H9 (cell line): ENCODE data around the gene ZNF654. TPM values are rescaled to one million over a fixed set of nuclear protein-coding genes. Genes with fewer than 3 reads are reported as not detected.

Experiments used
- DNase-seq: peaks from one replicate; pipeline ENCODE4 v3.0.0-alpha.2; 2017
- H2AFZ ChIP-seq: one replicate; pipeline ENCODE4 v1.6.1; 2013; ENCODE audit warnings: mild to moderate bottlenecking, low read length, control low read depth, moderate library complexity
- H2AK5ac ChIP-seq: 2 replicates; pipeline ENCODE4 v1.6.1; 2013; ENCODE audit warnings: low read length, control low read depth, mixed read lengths; ENCODE audit not compliant: insufficient read length
- H2BK120ac ChIP-seq: one replicate; pipeline ENCODE4 v1.6.1; 2013; ENCODE audit warnings: low read depth, mild to moderate bottlenecking, low read length, control low read depth, inconsistent platforms; ENCODE audit not compliant: poor library complexity, severe bottlenecking
- H2BK12ac ChIP-seq: 2 replicates; pipeline ENCODE4 v1.6.1; 2013; ENCODE audit warnings: low read length, control low read depth, mixed read lengths, low read depth; ENCODE audit not compliant: insufficient read length
- H2BK15ac ChIP-seq: 2 replicates; pipeline ENCODE4 v1.6.1; 2013; ENCODE audit warnings: low read depth, low read length, control low read depth
- H2BK20ac ChIP-seq: one replicate; pipeline ENCODE4 v1.6.1; 2013; ENCODE audit warnings: low read depth, mild to moderate bottlenecking, low read length, control low read depth, inconsistent platforms; ENCODE audit not compliant: poor library complexity, severe bottlenecking
- H2BK5ac ChIP-seq: 2 replicates; pipeline ENCODE4 v1.6.1; 2013; ENCODE audit warnings: low read length, control low read depth, mixed read lengths; ENCODE audit not compliant: insufficient read length
- H3K14ac ChIP-seq: 2 replicates; pipeline ENCODE4 v1.6.1; 2013; ENCODE audit warnings: low read length, control low read depth; ENCODE audit not compliant: insufficient read depth
- H3K18ac ChIP-seq: 2 replicates; pipeline ENCODE4 v1.6.1; 2013; ENCODE audit warnings: low read depth, mild to moderate bottlenecking, mixed read lengths, low read length, control low read depth; ENCODE audit not compliant: insufficient read length
- H3K23ac ChIP-seq: 2 replicates; pipeline ENCODE4 v1.6.1; 2013; ENCODE audit warnings: low read length, control low read depth, mixed read lengths, low read depth; ENCODE audit not compliant: insufficient read length
- H3K23me2 ChIP-seq: 2 replicates; pipeline ENCODE4 v1.6.1; 2013; ENCODE audit warnings: low read depth, mild to moderate bottlenecking, mixed read lengths, low read length, control low read depth; ENCODE audit not compliant: insufficient read length, poor library complexity, severe bottlenecking
- H3K27ac ChIP-seq: 2 replicates; pipeline ENCODE4 v1.5.1; 2013; ENCODE audit warnings: low read length, control low read depth, mixed read lengths, low read depth; ENCODE audit not compliant: insufficient read length
- H3K27me3 ChIP-seq: 2 replicates; pipeline ENCODE4 v1.6.1; 2013; ENCODE audit warnings: low read length, control low read depth, inconsistent platforms; ENCODE audit not compliant: insufficient read depth
- H3K4ac ChIP-seq: 2 replicates; pipeline ENCODE4 v1.6.1; 2013; ENCODE audit warnings: low read depth, mild to moderate bottlenecking, control low read depth, inconsistent platforms, low read length, moderate library complexity
- H3K4me1 ChIP-seq: 2 replicates; pipeline ENCODE4 v1.6.1; 2013; ENCODE audit warnings: low read length, control low read depth, inconsistent platforms; ENCODE audit not compliant: insufficient read depth
- H3K4me2 ChIP-seq: 2 replicates; pipeline ENCODE4 v1.6.1; 2013; ENCODE audit warnings: low read length, control low read depth, mixed read lengths; ENCODE audit not compliant: insufficient read length, insufficient read depth
- H3K56ac ChIP-seq: 2 replicates; pipeline ENCODE4 v1.6.1; 2013; ENCODE audit warnings: low read depth, mild to moderate bottlenecking, mixed read lengths, low read length, control low read depth; ENCODE audit not compliant: insufficient read length
- H3K79me1 ChIP-seq: 2 replicates; pipeline ENCODE4 v1.6.1; 2013; ENCODE audit warnings: low read depth, mild to moderate bottlenecking, moderate library complexity, low read length, control low read depth, inconsistent platforms; ENCODE audit not compliant: insufficient read depth, poor library complexity, severe bottlenecking
- H3K79me2 ChIP-seq: 2 replicates; pipeline ENCODE4 v1.6.1; 2013; ENCODE audit warnings: low read length, control low read depth, inconsistent platforms; ENCODE audit not compliant: insufficient read depth
- H3K9ac ChIP-seq: 2 replicates; pipeline ENCODE4 v1.6.1; 2013; ENCODE audit warnings: low read length, control low read depth, mixed read lengths; ENCODE audit not compliant: insufficient read length; ENCODE audit errors: extremely low read depth
- H3K9me3 ChIP-seq: one replicate; pipeline ENCODE4 v1.6.1; 2013; ENCODE audit warnings: low read depth, low read length, inconsistent platforms; ENCODE audit not compliant: control insufficient read depth
- H3T11ph ChIP-seq: one replicate; pipeline ENCODE4 v1.6.1; 2013; ENCODE audit warnings: mild to moderate bottlenecking, low read length, control low read depth, inconsistent platforms
- H4K20me1 ChIP-seq: one replicate; pipeline ENCODE4 v1.6.1; 2013; ENCODE audit not compliant: control insufficient read depth, insufficient read length, insufficient read depth
- H4K5ac ChIP-seq: 2 replicates; pipeline ENCODE4 v1.6.1; 2013; ENCODE audit warnings: low read depth, mild to moderate bottlenecking, mixed read lengths, low read length, control low read depth; ENCODE audit not compliant: insufficient read length
- H4K8ac ChIP-seq: replicated peaks from 2 replicates; pipeline ENCODE4 v1.6.1; 2013; ENCODE audit warnings: low read length, control low read depth, mixed read lengths, low read depth; ENCODE audit not compliant: insufficient read length
- H4K91ac ChIP-seq: 2 replicates; pipeline ENCODE4 v1.6.1; 2013; ENCODE audit warnings: low read depth, mild to moderate bottlenecking, moderate library complexity, mixed read lengths, low read length, control low read depth; ENCODE audit not compliant: insufficient read length
- H3K27ac Mint-ChIP-seq, 3 experiments: 2 replicates in 2 of 3; 3 replicates in 1 of 3; pipeline ENCODE4 v1.8.0; 2020 to 2021; ENCODE audit warnings: mixed read lengths in 3 of 3, mild to moderate bottlenecking in 1 of 3, moderate library complexity in 1 of 3
- H3K27me3 Mint-ChIP-seq: 2 replicates; pipeline ENCODE4 v1.8.0; 2021; ENCODE audit warnings: low read depth, mild to moderate bottlenecking, moderate library complexity, mixed read lengths
- H3K36me3 Mint-ChIP-seq, 3 experiments: 2 replicates in 2 of 3; 3 replicates in 1 of 3; pipeline ENCODE4 v1.8.0; 2020 to 2021; ENCODE audit warnings: low read depth in 3 of 3, mixed read lengths in 3 of 3; ENCODE audit not compliant: insufficient read depth in 1 of 3
- H3K4me1 Mint-ChIP-seq, 2 experiments: 2 replicates each; pipeline ENCODE4 v1.8.0; 2020; ENCODE audit warnings: mixed read lengths in 2 of 2
- H3K4me3 Mint-ChIP-seq, 2 experiments: 2 replicates in 1 of 2; 3 replicates in 1 of 2; pipeline ENCODE4 v1.8.0; 2020 to 2021; ENCODE audit warnings: mild to moderate bottlenecking in 2 of 2, mixed read lengths in 2 of 2, moderate library complexity in 1 of 2
- H3K9me3 Mint-ChIP-seq, 2 experiments: 2 replicates in 1 of 2; 3 replicates in 1 of 2; pipeline ENCODE4 v1.8.0; 2020; ENCODE audit warnings: mild to moderate bottlenecking in 2 of 2, mixed read lengths in 2 of 2, moderate library complexity in 1 of 2
- WGBS: extraction: QIAGEN DNeasy Blood & Tissue Kit; methylation state at CpG from one replicate; pipeline ENCODE4 v1.1.7; 2013; ENCODE audit warnings: missing lambda C conversion rate, low lambda C conversion rate, mixed read lengths; ENCODE audit not compliant: insufficient read length; ENCODE audit errors: extremely low coverage; 5-methylcytosine and 5-hydroxymethylcytosine counted together
- total RNA-seq: library from RNA; stranded (reverse); gene quantifications from 2 replicates; pipeline ENCODE4 v1.2.1, GENCODE V29; 2021
- TF ChIP-seq, protein P1 (sequence below): fragments of 200-600 bp; sonication (generic); conservative IDR thresholded peaks from 3 replicates; pipeline ENCODE4 v1.8.0; 2021; ENCODE audit warnings: antibody characterized with exemption, mild to moderate bottlenecking

The ZNF654 gene
- total RNA-seq, 1 experiment from 2014 or later = 8.7 TPM

- TF ChIP-seq, protein P1, sequence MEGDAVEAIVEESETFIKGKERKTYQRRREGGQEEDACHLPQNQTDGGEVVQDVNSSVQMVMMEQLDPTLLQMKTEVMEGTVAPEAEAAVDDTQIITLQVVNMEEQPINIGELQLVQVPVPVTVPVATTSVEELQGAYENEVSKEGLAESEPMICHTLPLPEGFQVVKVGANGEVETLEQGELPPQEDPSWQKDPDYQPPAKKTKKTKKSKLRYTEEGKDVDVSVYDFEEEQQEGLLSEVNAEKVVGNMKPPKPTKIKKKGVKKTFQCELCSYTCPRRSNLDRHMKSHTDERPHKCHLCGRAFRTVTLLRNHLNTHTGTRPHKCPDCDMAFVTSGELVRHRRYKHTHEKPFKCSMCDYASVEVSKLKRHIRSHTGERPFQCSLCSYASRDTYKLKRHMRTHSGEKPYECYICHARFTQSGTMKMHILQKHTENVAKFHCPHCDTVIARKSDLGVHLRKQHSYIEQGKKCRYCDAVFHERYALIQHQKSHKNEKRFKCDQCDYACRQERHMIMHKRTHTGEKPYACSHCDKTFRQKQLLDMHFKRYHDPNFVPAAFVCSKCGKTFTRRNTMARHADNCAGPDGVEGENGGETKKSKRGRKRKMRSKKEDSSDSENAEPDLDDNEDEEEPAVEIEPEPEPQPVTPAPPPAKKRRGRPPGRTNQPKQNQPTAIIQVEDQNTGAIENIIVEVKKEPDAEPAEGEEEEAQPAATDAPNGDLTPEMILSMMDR = no peak
Measured at GRCh38 chr3:88093266-88093665, 34.2 kb downstream of the ZNF654 start.

More at GRCh38 chr3:88093266-88093665, 34.2 kb downstream of the ZNF654 start:
- Histone ChIP-seq H2AFZ (no peak overlapping the region), H4K8ac (no peak overlapping the region), H2BK20ac (no peak overlapping the region), H3K14ac (no peak overlapping the region), H3K18ac (no peak overlapping the region), H3K4ac (no peak overlapping the region), H3K9ac (no peak overlapping the region), H3K4me1 (no peaks in the 10 kb centered on the region), H3K56ac (no peak overlapping the region), H3K79me1 (no peaks in the 10 kb centered on the region), H2BK120ac (no peak overlapping the region), H3K27ac (no peak overlapping the region), H4K20me1 (no peaks in the 10 kb centered on the region), H4K91ac (no peak overlapping the region), H2AK5ac (no peak overlapping the region), H2BK5ac (no peak overlapping the region), H3T11ph (no peak overlapping the region), H4K5ac (no peak overlapping the region), H3K9me3 (no peaks in the 10 kb centered on the region), H2BK15ac (no peak overlapping the region), H3K79me2 (no peaks in the 10 kb centered on the region), H3K27me3 (no peaks in the 10 kb centered on the region), H3K4me2 (no peak overlapping the region), H3K23ac (no peak overlapping the region), H2BK12ac (no peak overlapping the region), H3K23me2 (no peaks in the 10 kb centered on the region)
- no peaks in the 10 kb centered on the region for H3K4me1 Mint-ChIP-seq
- H3K27me3 Mint-ChIP-seq = no peaks in the 10 kb centered on the region
- H3K27ac Mint-ChIP-seq = no peak overlapping the region
- WGBS = no CpG with 5 or more reads among the region's 1 CpG
- no peak for DNase-seq
- H3K9me3 Mint-ChIP-seq = peaks cover 0 to 8% of the 10 kb centered on the region in 2 experiments; a peak in 1 of 5 replicates
- no peak overlapping the region for H3K4me3 Mint-ChIP-seq
- H3K36me3 Mint-ChIP-seq = peaks cover 20 to 29% (median 25%) of the 10 kb centered on the region in 3 experiments
